HL-60/S4 treated with phorbol 12-myristate 13-acetate at 8.2 ng/mL for 4 days and 3 days (cell line): Measurements from ENCODE around the gene FGF14.

Source experiments
- in situ Hi-C: fragments of 300-500 bp; cut with MboI; formaldehyde crosslinking; loops from 2 replicates; pipeline ENCODE4 v1.15.0; 2022; ENCODE audit warnings: low sequenced_read_pairs

The FGF14 gene

GRCh38 chr13:102311901-102312300 is 89.9 kb downstream of the FGF14 start:
- in situ Hi-C loops = no loop called here

GRCh38 chr13:102311419-102311796 is 90.4 kb downstream of the FGF14 start:
- in situ Hi-C loops = no loop called here

- in situ Hi-C loops = no loop called here
These were observed 91.0 kb downstream of the FGF14 start for GRCh38 chr13:102310691-102311418.

- in situ Hi-C loops = no loop called here
These were observed 92.7 kb downstream of the FGF14 start for GRCh38 chr13:102309110-102309509.

- in situ Hi-C loops = no loop called here
These were observed 99.3 kb downstream of the FGF14 start for GRCh38 chr13:102302534-102302933.

GRCh38 chr13:102300379-102300778 is 101.5 kb downstream of the FGF14 start:
- in situ Hi-C loops = no loop called here

- in situ Hi-C loops = no loop called here
These were observed 102.5 kb downstream of the FGF14 start for GRCh38 chr13:102299366-102299765.

- in situ Hi-C loops = no loop called here
These were observed 103.8 kb downstream of the FGF14 start for GRCh38 chr13:102298051-102298450.

- in situ Hi-C loops = no loop called here
These were observed 106.4 kb downstream of the FGF14 start for GRCh38 chr13:102295316-102296048.

- in situ Hi-C loops = no loop called here
These were observed 107.3 kb downstream of the FGF14 start for GRCh38 chr13:102294407-102295018.

GRCh38 chr13:102293723-102294122 is 108.1 kb downstream of the FGF14 start:
- in situ Hi-C loops = no loop called here

- in situ Hi-C loops = no loop called here
These were observed 110.1 kb downstream of the FGF14 start for GRCh38 chr13:102291587-102292218.

- in situ Hi-C loops = no loop called here
These were observed 112.2 kb downstream of the FGF14 start for GRCh38 chr13:102289606-102290005.

GRCh38 chr13:102286326-102286725 is 115.5 kb downstream of the FGF14 start:
- in situ Hi-C loops = no loop called here

GRCh38 chr13:102280366-102280765 is 121.5 kb downstream of the FGF14 start:
- in situ Hi-C loops = no loop called here

- in situ Hi-C loops = no loop called here
These were observed 124.6 kb downstream of the FGF14 start for GRCh38 chr13:102277286-102277685.

- in situ Hi-C loops = no loop called here
These were observed 125.4 kb downstream of the FGF14 start for GRCh38 chr13:102276404-102276803.

- in situ Hi-C loops = no loop called here
These were observed 125.9 kb downstream of the FGF14 start for GRCh38 chr13:102275969-102276368.

GRCh38 chr13:102273111-102273510 is 128.7 kb downstream of the FGF14 start:
- in situ Hi-C loops = no loop called here

GRCh38 chr13:102267191-102267590 is 134.7 kb downstream of the FGF14 start:
- in situ Hi-C loops = no loop called here

- in situ Hi-C loops = no loop called here
These were observed 140.0 kb downstream of the FGF14 start for GRCh38 chr13:102261809-102262208.

- in situ Hi-C loops = no loop called here
These were observed 140.5 kb downstream of the FGF14 start for GRCh38 chr13:102261316-102261715.
